DOHH2 (cell line): ENCODE measurements around the gene CCDC138.

Experiments
- H3F3A ChIP-seq: fragments of 200-600 bp; sonication (generic), shearing (Covaris generic); 2 replicates; pipeline ENCODE4 v1.6.0; 2016; ENCODE audit warnings: antibody characterized with exemption, mild to moderate bottlenecking; ENCODE audit not compliant: control insufficient read depth, insufficient read depth
- H3K27ac ChIP-seq: fragments of 200-600 bp; sonication (generic); 2 replicates; pipeline ENCODE4 v1.5.1; 2014; ENCODE audit warnings: low read depth, mild to moderate bottlenecking, low read length, moderate library complexity
- H3K27me3 ChIP-seq: fragments of 200-600 bp; sonication (generic); 2 replicates; pipeline ENCODE4 v1.6.1; 2014; ENCODE audit warnings: mild to moderate bottlenecking, low read length, mixed read lengths; ENCODE audit not compliant: control insufficient read depth
- H3K36me3 ChIP-seq: fragments of 200-600 bp; sonication (generic); 2 replicates; pipeline ENCODE4 v1.6.1; 2014; ENCODE audit warnings: mild to moderate bottlenecking, low read length, moderate library complexity, mixed read lengths; ENCODE audit not compliant: control insufficient read depth
- H3K4me1 ChIP-seq: fragments of 200-600 bp; sonication (generic); 2 replicates; pipeline ENCODE4 v1.6.1; 2014; ENCODE audit warnings: mild to moderate bottlenecking, low read length, mixed read lengths; ENCODE audit not compliant: control insufficient read depth
- H3K4me2 ChIP-seq: fragments of 200-600 bp; sonication (generic); 2 replicates; pipeline ENCODE4 v1.6.0; 2014; ENCODE audit warnings: mild to moderate bottlenecking, low read length, moderate library complexity
- H3K4me3 ChIP-seq: fragments of 200-600 bp; sonication (generic); 2 replicates; pipeline ENCODE4 v1.5.1; 2014; ENCODE audit warnings: mild to moderate bottlenecking, low read length, mixed read lengths
- H3K79me2 ChIP-seq: fragments of 200-600 bp; sonication (generic); 2 replicates; pipeline ENCODE4 v1.6.1; 2014; ENCODE audit warnings: mild to moderate bottlenecking, low read length, mixed read lengths; ENCODE audit not compliant: control insufficient read depth
- H3K9me2 ChIP-seq: fragments of 200-600 bp; sonication (generic); replicated peaks from 2 replicates; pipeline ENCODE4 v1.6.1; 2014; ENCODE audit warnings: mild to moderate bottlenecking, low read length, mixed read lengths; ENCODE audit not compliant: control insufficient read depth
- H3K9me3 ChIP-seq: fragments of 200-600 bp; sonication (generic); 2 replicates; pipeline ENCODE4 v1.6.1; 2014; ENCODE audit warnings: antibody characterized with exemption, low read length, mixed read lengths; ENCODE audit not compliant: control insufficient read depth, insufficient read depth
- H4K20me1 ChIP-seq: fragments of 200-600 bp; sonication (generic); 2 replicates; pipeline ENCODE4 v1.6.0; 2014; ENCODE audit warnings: low read depth, mild to moderate bottlenecking, antibody characterized with exemption, low read length, moderate library complexity; ENCODE audit not compliant: control insufficient read depth, insufficient read depth
- EZH2phosphoT487 ChIP-seq: fragments of 200-600 bp; sonication (generic); IDR thresholded peaks from 2 replicates; pipeline ENCODE4 v1.6.1; 2017; ENCODE audit warnings: borderline replicate concordance, mild to moderate bottlenecking, antibody characterized with exemption, low read length, moderate library complexity, mixed read lengths
- TF ChIP-seq, protein P1 (sequence below): fragments of 200-600 bp; sonication (generic); IDR thresholded peaks from one replicate; pipeline ENCODE4 v1.5.1; 2014; ENCODE audit warnings: antibody characterized with exemption, mild to moderate bottlenecking, low read depth, low read length; ENCODE audit not compliant: poor library complexity, severe bottlenecking

Gene CCDC138

DNA sequence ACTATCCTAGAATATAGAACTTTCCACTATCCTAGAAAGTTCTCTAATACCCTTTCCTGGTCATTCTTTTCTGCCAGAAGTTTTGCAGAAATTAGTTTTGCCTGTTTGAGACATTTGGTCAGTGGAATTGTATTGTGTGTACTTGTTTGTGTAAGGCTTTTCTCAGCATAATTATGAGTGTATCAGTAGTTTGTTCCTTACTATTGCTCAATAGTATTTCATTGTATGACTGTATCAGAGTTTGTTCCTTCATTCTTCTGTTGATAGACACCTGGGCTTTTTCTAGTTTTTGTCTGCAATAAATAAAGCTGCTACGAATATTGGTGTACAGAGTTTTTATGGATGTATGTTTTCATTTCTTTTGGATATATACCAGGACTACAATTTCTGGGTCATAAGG is 27.2 kb downstream of the CCDC138 start:
- Histone ChIP-seq H3K4me1 (no peaks in the 10 kb centered on the region), H3K9me3 (peaks cover 6% of the 10 kb centered on the region; the same call in 1 of the 2 replicates), H3K27ac (no peak overlapping the region), H3F3A (no peaks in the 10 kb centered on the region), H3K4me2 (no peak overlapping the region), H3K27me3 (no peaks in the 10 kb centered on the region), H3K9me2 (no peaks in the 10 kb centered on the region), H3K36me3 (peaks cover 87% of the 10 kb centered on the region), H3K4me3 (no peak overlapping the region), H4K20me1 (no peaks in the 10 kb centered on the region), H3K79me2 (peaks cover 33% of the 10 kb centered on the region)
- no peak for TF ChIP-seq EZH2phosphoT487
- TF ChIP-seq, protein P1, sequence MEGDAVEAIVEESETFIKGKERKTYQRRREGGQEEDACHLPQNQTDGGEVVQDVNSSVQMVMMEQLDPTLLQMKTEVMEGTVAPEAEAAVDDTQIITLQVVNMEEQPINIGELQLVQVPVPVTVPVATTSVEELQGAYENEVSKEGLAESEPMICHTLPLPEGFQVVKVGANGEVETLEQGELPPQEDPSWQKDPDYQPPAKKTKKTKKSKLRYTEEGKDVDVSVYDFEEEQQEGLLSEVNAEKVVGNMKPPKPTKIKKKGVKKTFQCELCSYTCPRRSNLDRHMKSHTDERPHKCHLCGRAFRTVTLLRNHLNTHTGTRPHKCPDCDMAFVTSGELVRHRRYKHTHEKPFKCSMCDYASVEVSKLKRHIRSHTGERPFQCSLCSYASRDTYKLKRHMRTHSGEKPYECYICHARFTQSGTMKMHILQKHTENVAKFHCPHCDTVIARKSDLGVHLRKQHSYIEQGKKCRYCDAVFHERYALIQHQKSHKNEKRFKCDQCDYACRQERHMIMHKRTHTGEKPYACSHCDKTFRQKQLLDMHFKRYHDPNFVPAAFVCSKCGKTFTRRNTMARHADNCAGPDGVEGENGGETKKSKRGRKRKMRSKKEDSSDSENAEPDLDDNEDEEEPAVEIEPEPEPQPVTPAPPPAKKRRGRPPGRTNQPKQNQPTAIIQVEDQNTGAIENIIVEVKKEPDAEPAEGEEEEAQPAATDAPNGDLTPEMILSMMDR, result no peak

DNA sequence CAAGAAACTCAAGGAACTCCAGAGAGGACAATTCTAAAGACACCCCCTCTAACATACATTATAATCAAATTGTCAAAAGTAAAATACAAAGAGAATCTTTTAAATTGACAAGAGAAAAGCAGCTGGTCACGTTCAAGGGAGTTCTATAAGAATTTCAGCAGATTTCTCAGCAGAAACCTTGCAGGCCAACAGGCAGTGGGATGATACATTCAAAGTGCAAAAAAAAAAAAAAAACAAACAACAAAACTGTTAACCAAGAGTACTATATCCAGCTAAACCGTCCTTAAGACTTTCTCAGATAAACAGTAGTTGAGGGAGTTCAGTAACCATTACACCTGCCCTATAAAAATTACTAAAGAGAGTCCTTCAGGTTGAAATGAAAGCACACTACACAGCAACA is 33.9 kb downstream of the CCDC138 start:
- H3K9me3 ChIP-seq, result 0 out of 2 replicates have a peak, but pooled peaks cover 3% of the 10 kb centered on the region
- no peak overlapping the region for H3K27ac ChIP-seq
- no peaks in the 10 kb centered on the region for H3K9me2 ChIP-seq
- H3K79me2 ChIP-seq, result no peaks in the 10 kb centered on the region
- H3K4me1 ChIP-seq, result no peaks in the 10 kb centered on the region
- H3K36me3 ChIP-seq, result peaks cover 88% of the 10 kb centered on the region
- H3K4me2 ChIP-seq, result no peak overlapping the region
- no peaks in the 10 kb centered on the region for H4K20me1 ChIP-seq
- no peaks in the 10 kb centered on the region for H3K27me3 ChIP-seq
- H3K4me3 ChIP-seq, result no peak overlapping the region
- H3F3A ChIP-seq, result no peaks in the 10 kb centered on the region
- TF ChIP-seq EZH2phosphoT487, result no peak
- TF ChIP-seq, protein P1, result no peak

DNA sequence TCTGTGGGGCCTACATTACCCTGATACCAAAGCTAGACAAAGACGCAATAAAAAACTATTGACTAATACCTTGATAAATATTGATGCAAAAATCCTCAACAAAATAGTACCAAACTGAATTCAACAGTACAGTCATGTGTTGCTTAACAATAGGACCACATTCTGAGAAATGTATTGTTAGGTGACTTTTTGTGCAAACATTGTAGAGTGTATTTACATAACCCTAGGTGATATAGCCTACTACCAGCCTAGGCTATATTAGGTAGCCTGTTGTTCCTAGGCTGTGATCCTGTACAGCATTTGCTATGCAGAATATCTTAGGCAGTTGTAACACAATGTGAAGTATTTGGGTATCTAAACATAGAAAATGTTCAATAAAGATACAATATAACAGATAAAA is 36.7 kb downstream of the CCDC138 start:
- no peaks in the 10 kb centered on the region for H4K20me1 ChIP-seq
- H3K36me3 ChIP-seq, result peaks cover 76% of the 10 kb centered on the region
- no peaks in the 10 kb centered on the region for H3K27me3 ChIP-seq
- no peak overlapping the region for H3K27ac ChIP-seq
- H3K4me3 ChIP-seq, result no peak overlapping the region
- no peaks in the 10 kb centered on the region for H3K9me2 ChIP-seq
- no peaks in the 10 kb centered on the region for H3F3A ChIP-seq
- no peaks in the 10 kb centered on the region for H3K4me1 ChIP-seq
- H3K79me2 ChIP-seq, result no peaks in the 10 kb centered on the region
- H3K4me2 ChIP-seq, result no peak overlapping the region
- no peak for TF ChIP-seq EZH2phosphoT487
- TF ChIP-seq, protein P1, result no peak
- 0 out of 2 replicates have a peak, but pooled peaks cover 3% of the 10 kb centered on the region for H3K9me3 ChIP-seq
